Parathyroid adenoma (tissue), 2 donors: ENCODE data around the gene ZNF524.

Experiments used
- H2AFZ ChIP-seq: fragments of 300-600 bp; sonication (generic); one replicate; pipeline ENCODE4 v1.7.0; 2017; ENCODE audit warnings: antibody characterized with exemption, mild to moderate bottlenecking
- H3K27ac ChIP-seq: fragments of 300-600 bp; sonication (generic); one replicate; pipeline ENCODE4 v1.7.0; 2017
- H3K27me3 ChIP-seq: fragments of 300-600 bp; sonication (generic); one replicate; pipeline ENCODE4 v1.7.0; 2017; ENCODE audit warnings: low read length; ENCODE audit not compliant: control insufficient read depth, insufficient read depth
- H3K36me3 ChIP-seq: fragments of 300-600 bp; sonication (generic); one replicate; pipeline ENCODE4 v1.7.0; 2017; ENCODE audit warnings: low read length; ENCODE audit not compliant: control insufficient read depth, insufficient read depth
- H3K4me1 ChIP-seq: fragments of 300-600 bp; sonication (generic); one replicate; pipeline ENCODE4 v1.7.0; 2017; ENCODE audit warnings: control low read depth
- H3K4me2 ChIP-seq: fragments of 300-600 bp; sonication (generic); one replicate; pipeline ENCODE4 v1.7.0; 2017; ENCODE audit warnings: low read length
- H3K4me3 ChIP-seq: fragments of 300-600 bp; sonication (generic); one replicate; pipeline ENCODE4 v1.7.0; 2017; ENCODE audit warnings: low read depth, low read length
- H3K79me2 ChIP-seq: fragments of 300-600 bp; sonication (generic); one replicate; pipeline ENCODE4 v1.7.0; 2017; ENCODE audit warnings: control low read depth
- H3K9ac ChIP-seq: fragments of 300-600 bp; sonication (generic); one replicate; pipeline ENCODE4 v1.7.0; 2017; ENCODE audit warnings: mild to moderate bottlenecking
- H3K9me3 ChIP-seq: fragments of 300-600 bp; sonication (generic); one replicate; pipeline ENCODE4 v1.7.0; 2017; ENCODE audit warnings: low read length; ENCODE audit not compliant: control insufficient read depth
- TF ChIP-seq, protein P1 (sequence below): fragments of 300-600 bp; sonication (generic); IDR thresholded peaks from one replicate; pipeline ENCODE4 v1.7.0; 2017; ENCODE audit warnings: antibody characterized with exemption, mild to moderate bottlenecking
- donor health status: primary hyperparathyroidism.

ZNF524 gene

DNA sequence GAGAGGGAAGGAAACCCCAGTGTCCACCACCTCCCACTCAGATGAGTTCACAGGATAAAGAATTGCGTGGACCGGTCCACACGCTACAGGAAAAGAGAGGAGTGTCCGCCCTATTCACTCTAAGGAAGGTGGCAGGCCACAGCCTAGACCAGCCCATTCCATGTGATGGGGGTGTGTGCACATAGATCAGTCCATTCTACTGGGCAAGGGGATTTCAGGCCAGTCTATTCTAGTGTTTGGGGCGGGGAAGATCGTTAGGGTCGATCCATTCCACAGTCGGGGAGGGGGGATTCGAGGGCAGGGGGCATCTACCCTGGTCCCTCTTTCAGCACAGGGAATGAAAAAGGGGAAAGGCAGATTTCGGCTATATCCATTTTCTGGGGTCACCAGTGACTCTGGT is 8.5 kb upstream of the ZNF524 start:
- H3K4me2 ChIP-seq, result no peak overlapping the region
- H3K9ac ChIP-seq, result no peak overlapping the region
- H3K4me1 ChIP-seq, result peaks cover 5% of the 10 kb centered on the region
- H3K27ac ChIP-seq, result no peak overlapping the region
- no peaks in the 10 kb centered on the region for H3K9me3 ChIP-seq
- H3K36me3 ChIP-seq, result no peaks in the 10 kb centered on the region
- TF ChIP-seq, protein P1, sequence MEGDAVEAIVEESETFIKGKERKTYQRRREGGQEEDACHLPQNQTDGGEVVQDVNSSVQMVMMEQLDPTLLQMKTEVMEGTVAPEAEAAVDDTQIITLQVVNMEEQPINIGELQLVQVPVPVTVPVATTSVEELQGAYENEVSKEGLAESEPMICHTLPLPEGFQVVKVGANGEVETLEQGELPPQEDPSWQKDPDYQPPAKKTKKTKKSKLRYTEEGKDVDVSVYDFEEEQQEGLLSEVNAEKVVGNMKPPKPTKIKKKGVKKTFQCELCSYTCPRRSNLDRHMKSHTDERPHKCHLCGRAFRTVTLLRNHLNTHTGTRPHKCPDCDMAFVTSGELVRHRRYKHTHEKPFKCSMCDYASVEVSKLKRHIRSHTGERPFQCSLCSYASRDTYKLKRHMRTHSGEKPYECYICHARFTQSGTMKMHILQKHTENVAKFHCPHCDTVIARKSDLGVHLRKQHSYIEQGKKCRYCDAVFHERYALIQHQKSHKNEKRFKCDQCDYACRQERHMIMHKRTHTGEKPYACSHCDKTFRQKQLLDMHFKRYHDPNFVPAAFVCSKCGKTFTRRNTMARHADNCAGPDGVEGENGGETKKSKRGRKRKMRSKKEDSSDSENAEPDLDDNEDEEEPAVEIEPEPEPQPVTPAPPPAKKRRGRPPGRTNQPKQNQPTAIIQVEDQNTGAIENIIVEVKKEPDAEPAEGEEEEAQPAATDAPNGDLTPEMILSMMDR, result no peak
- H3K4me3 ChIP-seq, result no peak overlapping the region
- H3K27me3 ChIP-seq, result no peaks in the 10 kb centered on the region
- H3K79me2 ChIP-seq, result no peaks in the 10 kb centered on the region
- H2AFZ ChIP-seq, result no peak overlapping the region

DNA sequence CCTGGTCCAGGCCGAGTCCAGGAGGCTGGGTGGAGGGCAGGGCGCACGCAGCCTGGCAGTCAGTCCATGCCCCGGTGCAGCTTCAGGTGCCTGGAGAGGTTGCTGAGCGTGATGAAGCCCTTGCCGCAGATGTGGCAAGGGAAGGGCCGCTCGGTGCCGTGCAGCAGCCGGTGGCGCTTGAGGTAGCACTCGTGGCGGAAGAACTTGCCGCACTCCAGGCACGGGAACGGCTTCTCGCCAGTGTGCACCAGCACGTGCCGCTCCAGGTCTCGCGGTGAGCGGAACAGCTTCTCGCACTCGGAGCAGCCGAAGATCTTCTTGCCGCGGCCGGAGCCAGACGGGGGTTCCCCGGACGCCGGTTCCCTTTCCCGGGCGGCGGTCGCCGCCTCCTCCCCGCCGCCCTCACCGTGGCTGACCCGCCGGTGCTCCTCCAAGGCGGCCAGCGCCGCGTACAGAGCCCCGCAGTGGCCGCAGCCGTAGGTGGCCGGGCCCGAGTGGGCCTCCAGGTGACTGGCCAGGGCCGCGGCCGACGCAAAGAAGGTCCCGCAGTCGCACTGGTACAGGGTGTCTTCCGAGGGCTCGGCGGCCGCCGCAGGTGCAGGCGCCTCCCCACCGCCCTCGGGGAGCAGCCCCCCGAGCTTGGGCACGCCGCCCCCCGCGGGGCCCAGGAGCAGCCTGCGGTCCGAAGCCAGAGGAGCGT is 7.5 kb upstream of the ZNF524 start:
- Histone ChIP-seq H3K4me3 (no peak overlapping the region), H3K36me3 (no peaks in the 10 kb centered on the region), H3K4me2 (no peak overlapping the region), H3K9me3 (no peaks in the 10 kb centered on the region), H3K4me1 (no peaks in the 10 kb centered on the region), H3K9ac (no peak overlapping the region), H2AFZ (no peak overlapping the region), H3K79me2 (no peaks in the 10 kb centered on the region), H3K27ac (no peak overlapping the region), H3K27me3 (no peaks in the 10 kb centered on the region)
- TF ChIP-seq, protein P1, result no peak

DNA sequence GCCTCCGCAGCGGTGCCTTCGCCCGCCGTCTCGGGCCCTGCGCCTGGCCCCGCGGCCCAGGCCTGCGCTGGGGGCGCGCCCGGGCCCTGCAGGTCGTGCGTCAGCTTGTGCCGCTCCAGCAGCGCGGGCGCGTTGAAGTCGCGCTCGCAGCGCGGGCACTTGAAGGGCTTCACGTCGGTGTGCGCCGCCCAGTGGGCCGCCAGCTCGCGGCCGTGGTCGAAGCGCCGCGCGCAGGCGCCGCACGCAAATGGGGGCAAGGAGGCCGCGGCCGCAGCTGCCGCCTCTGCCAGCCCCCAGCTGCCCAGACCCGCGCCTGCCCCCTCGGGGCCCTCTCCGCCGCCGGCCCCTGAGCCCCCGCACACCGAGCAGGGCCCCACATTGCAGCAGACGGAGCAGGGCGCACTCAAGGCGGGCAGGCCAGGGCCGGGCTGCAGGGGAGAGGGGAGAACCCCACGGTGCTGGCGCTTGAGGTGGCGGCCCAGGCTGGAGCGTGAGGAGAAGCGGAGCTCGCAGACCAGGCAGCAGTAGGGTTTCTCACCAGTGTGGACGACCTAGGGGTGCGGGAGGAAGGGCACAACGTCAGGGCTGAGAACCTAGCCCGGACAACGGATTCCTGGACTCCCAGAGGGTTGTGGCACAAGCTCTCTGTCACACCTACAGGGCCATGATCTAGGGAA is 6.9 kb upstream of the ZNF524 start:
- Histone ChIP-seq H3K79me2 (peaks cover 2% of the 10 kb centered on the region), H3K4me2 (no peak overlapping the region), H3K9ac (no peak overlapping the region), H3K9me3 (no peaks in the 10 kb centered on the region), H3K27me3 (no peaks in the 10 kb centered on the region), H3K4me1 (no peaks in the 10 kb centered on the region), H3K4me3 (no peak overlapping the region), H2AFZ (no peak overlapping the region), H3K27ac (no peak overlapping the region), H3K36me3 (no peaks in the 10 kb centered on the region)
- TF ChIP-seq, protein P1, result no peak

DNA sequence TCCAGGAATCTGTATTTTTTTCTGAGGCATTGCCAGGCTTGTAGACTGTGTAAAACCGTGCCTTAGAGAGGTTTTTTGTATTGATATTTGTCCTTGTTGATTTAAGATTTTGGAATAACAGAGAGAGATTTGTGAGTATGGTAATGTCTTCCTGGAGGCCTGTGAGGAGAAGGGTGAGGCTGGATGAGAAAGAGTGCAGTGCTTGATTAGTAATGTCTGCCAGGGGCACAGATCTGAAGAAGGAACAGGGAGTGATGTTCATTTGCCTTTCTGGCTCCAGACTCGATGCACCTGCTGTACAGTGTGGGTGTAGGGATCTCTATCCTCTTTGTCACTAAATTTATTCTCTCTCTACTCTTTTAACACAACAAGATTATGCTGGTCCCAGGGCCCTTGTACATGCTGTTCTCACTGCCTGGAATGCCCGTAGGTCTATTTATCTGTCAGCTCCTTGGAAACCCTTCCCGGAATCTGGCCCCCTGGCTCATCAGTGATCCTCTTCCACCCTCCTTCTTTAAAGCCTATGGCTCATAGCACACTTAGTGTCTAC is 5.0 kb upstream of the ZNF524 start:
- Histone ChIP-seq H3K4me3 (no peak overlapping the region), H3K79me2 (peaks cover 4% of the 10 kb centered on the region), H3K27ac (no peak overlapping the region), H3K36me3 (no peaks in the 10 kb centered on the region), H3K27me3 (no peaks in the 10 kb centered on the region), H3K9me3 (no peaks in the 10 kb centered on the region), H3K4me1 (no peaks in the 10 kb centered on the region), H3K4me2 (no peak overlapping the region), H3K9ac (no peak overlapping the region), H2AFZ (no peak overlapping the region)
- TF ChIP-seq, protein P1, result no peak
